ENCODE results near the gene RBM44.

DNA sequence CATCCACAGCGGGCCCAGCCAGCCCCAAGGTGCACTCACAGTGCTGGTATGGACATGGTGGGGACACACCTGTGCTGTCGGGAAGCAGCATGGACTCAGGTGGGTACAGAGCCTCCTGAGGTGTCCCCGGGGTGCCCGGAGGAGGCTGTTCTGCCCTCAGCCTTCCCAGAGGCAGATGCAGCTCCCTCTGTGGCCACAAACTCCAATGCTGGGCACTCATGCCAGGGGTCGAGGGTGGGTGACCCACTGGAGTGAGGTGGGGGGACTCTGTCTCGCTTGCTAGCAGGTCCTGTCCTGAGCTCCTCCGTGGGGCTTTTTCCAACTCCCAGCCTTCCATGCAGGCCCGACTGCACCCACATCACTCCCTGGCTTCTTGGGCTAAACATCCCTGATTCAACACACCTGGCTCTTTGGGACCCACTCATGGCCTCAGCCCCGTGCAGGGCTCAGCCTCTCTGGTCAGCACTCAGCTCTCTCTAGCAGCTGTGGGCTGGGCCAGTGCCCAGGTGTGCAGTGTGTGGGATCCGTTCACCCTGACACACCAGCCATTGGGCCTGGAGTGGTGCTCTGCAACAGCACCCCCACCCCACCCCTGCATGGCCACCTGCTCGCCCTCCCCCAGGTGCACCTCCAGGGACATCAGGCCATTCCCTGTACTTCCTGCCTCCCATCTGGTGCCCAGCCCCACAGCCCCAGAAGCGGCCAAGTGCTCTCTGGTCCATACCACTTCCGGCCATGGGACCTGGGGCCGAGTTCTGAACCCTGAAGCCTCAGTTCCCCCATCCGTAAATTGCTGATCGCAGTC, 76.9 kb downstream of the RBM44 start:
- TF ChIP-seq, protein P1, sequence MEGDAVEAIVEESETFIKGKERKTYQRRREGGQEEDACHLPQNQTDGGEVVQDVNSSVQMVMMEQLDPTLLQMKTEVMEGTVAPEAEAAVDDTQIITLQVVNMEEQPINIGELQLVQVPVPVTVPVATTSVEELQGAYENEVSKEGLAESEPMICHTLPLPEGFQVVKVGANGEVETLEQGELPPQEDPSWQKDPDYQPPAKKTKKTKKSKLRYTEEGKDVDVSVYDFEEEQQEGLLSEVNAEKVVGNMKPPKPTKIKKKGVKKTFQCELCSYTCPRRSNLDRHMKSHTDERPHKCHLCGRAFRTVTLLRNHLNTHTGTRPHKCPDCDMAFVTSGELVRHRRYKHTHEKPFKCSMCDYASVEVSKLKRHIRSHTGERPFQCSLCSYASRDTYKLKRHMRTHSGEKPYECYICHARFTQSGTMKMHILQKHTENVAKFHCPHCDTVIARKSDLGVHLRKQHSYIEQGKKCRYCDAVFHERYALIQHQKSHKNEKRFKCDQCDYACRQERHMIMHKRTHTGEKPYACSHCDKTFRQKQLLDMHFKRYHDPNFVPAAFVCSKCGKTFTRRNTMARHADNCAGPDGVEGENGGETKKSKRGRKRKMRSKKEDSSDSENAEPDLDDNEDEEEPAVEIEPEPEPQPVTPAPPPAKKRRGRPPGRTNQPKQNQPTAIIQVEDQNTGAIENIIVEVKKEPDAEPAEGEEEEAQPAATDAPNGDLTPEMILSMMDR (IDR thresholded peaks at IDR 0.05; ENCODE audit: insufficient read depth, low read length) = no peak
- no peak for TF ChIP-seq GABPA (IDR thresholded peaks at IDR 0.05; ENCODE audit: low read depth)
